GM13977 (cell line): ENCODE measurements around the gene WWC1.

Experiments
- DNase-seq: peaks from one replicate; pipeline ENCODE4 v3.0.0; 2012; ENCODE audit warnings: low spot score
- CTCF ChIP-seq: IDR thresholded peaks from 2 replicates; pipeline ENCODE4 v1.5.1; 2012; ENCODE audit warnings: mild to moderate bottlenecking, control low read depth; ENCODE audit not compliant: insufficient read depth; ENCODE audit errors: extremely low read depth, missing control alignments
- in situ Hi-C: fragments of 300-500 bp; cut with MboI; formaldehyde crosslinking; loops from one replicate; pipeline ENCODE4 v1.12.0; 2022; ENCODE audit warnings: low sequenced_read_pairs, low pct_unique_long_range_greater_than_20kb, mixed read lengths, inconsistent platforms; ENCODE audit not compliant: unreplicated experiment

Gene WWC1

GRCh38 chr5:168426007-168426863 is 134.8 kb downstream of the WWC1 start:
- no peak for TF ChIP-seq CTCF
- no peak for DNase-seq
- in situ Hi-C loops, result no loop called here

- no peak for TF ChIP-seq CTCF
- in situ Hi-C loops, result no loop called here
- no peak for DNase-seq
These were observed 135.4 kb downstream of the WWC1 start for GRCh38 chr5:168426864-168427172.

GRCh38 chr5:168427224-168427623 is 135.8 kb downstream of the WWC1 start:
- no peak for TF ChIP-seq CTCF
- no peak for DNase-seq
- in situ Hi-C loops, result no loop called here

- no peak for DNase-seq
- in situ Hi-C loops, result no loop called here
- TF ChIP-seq CTCF, result no peak
These were observed 137.1 kb downstream of the WWC1 start for GRCh38 chr5:168428552-168428951.

- no peak for TF ChIP-seq CTCF
- in situ Hi-C loops, result no loop called here
- no peak for DNase-seq
These were observed 138.9 kb downstream of the WWC1 start for GRCh38 chr5:168430296-168430695.

GRCh38 chr5:168432903-168433302 is 141.5 kb downstream of the WWC1 start:
- DNase-seq, result no peak
- in situ Hi-C loops, result no loop called here
- TF ChIP-seq CTCF, result no peak

GRCh38 chr5:168434001-168434400 is 142.6 kb downstream of the WWC1 start:
- in situ Hi-C loops, result no loop called here
- no peak for DNase-seq
- no peak for TF ChIP-seq CTCF
